ENCODE measurements around the gene LHFPL3. TPM values are rescaled to one million over a fixed set of nuclear protein-coding genes. Genes with fewer than 3 reads are reported as not detected.

LHFPL3 gene
- total RNA-seq, 4 donors from 2014 or later = not detected

DNA sequence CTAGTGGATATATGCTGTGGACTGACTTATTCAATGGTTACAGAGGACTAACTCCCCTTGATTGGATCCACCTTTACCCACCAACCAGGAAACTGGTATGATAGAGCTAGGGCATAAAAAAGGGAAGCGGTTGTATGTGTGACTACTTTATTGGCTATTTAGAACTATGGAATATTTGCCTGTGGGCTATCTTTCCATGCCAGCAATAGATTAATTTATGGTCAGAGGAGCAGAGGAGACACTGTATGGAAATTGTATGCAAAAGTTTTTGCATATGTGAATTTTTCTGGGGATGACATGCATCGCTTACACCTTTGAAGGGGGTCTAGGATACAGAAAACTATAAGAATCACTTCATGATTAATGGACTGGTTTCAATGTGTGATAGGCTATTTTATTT lies 105.7 kb downstream of the LHFPL3 start:
- WGBS = 94% methylated on average over 2 of the region's 2 CpGs

DNA sequence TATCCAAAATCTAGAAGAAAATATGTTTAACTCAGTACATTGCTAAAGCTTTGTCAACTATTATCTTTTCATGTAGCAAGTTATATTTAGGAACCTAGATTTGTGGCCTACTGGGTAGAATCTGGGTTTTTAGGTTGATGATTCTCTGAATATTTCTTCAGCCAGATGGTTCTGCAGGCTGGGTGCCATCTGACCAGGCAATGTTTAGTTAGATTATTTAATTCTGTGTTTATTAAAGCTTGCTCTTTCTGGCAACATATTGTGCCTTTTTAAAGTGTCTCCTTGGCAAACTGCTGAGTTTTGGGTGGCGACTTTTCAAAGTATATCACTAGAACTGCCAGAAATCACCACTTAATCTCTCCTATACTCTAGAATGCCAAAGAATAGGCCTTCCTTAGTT lies 114.1 kb downstream of the LHFPL3 start:
- intact Hi-C loops (cut with DNase I) = no loop called here
- H3K4me3 ChIP-seq = no peak overlapping the region
- WGBS = 58% methylated on average over 1 of the region's 1 CpG
- TF ChIP-seq, protein P1, sequence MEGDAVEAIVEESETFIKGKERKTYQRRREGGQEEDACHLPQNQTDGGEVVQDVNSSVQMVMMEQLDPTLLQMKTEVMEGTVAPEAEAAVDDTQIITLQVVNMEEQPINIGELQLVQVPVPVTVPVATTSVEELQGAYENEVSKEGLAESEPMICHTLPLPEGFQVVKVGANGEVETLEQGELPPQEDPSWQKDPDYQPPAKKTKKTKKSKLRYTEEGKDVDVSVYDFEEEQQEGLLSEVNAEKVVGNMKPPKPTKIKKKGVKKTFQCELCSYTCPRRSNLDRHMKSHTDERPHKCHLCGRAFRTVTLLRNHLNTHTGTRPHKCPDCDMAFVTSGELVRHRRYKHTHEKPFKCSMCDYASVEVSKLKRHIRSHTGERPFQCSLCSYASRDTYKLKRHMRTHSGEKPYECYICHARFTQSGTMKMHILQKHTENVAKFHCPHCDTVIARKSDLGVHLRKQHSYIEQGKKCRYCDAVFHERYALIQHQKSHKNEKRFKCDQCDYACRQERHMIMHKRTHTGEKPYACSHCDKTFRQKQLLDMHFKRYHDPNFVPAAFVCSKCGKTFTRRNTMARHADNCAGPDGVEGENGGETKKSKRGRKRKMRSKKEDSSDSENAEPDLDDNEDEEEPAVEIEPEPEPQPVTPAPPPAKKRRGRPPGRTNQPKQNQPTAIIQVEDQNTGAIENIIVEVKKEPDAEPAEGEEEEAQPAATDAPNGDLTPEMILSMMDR (IDR thresholded peaks at IDR 0.05) = no peak
- TF ChIP-seq POLR2AphosphoS5 (IDR thresholded peaks at IDR 0.05) (no peak), POLR2A (IDR thresholded peaks at IDR 0.05; ENCODE audit: low read depth) (no peak), EP300 (IDR thresholded peaks at IDR 0.05) (no peak)
- no peak for DNase-seq (ENCODE audit: extremely low spot score)
- no peaks in the 10 kb centered on the region for H3K36me3 ChIP-seq
- H3K4me1 ChIP-seq = no peaks in the 10 kb centered on the region
- no peaks in the 10 kb centered on the region for H3K27me3 ChIP-seq
- H3K9me3 ChIP-seq = no peaks in the 10 kb centered on the region
- no peak overlapping the region for H3K27ac ChIP-seq (replicated peaks in 1 of 4)

More for the DNA sequence above, 105.7 kb downstream of the LHFPL3 start:
- no peaks in the 10 kb centered on the region for H3K36me3 ChIP-seq
- H3K27me3 ChIP-seq = no peaks in the 10 kb centered on the region
- H3K4me3 ChIP-seq = no peak overlapping the region
- no peak for DNase-seq (ENCODE audit: extremely low spot score)
- H3K27ac ChIP-seq (replicated peaks in 1 of 4) = no peak overlapping the region
- H3K9me3 ChIP-seq = no peaks in the 10 kb centered on the region
- H3K4me1 ChIP-seq = no peaks in the 10 kb centered on the region
- TF ChIP-seq POLR2A (IDR thresholded peaks at IDR 0.05; ENCODE audit: low read depth) (no peak), POLR2AphosphoS5 (IDR thresholded peaks at IDR 0.05) (no peak), EP300 (IDR thresholded peaks at IDR 0.05) (no peak)
- TF ChIP-seq, protein P1 (IDR thresholded peaks at IDR 0.05) = no peak
- intact Hi-C loops (cut with DNase I) = no loop called here

DNA sequence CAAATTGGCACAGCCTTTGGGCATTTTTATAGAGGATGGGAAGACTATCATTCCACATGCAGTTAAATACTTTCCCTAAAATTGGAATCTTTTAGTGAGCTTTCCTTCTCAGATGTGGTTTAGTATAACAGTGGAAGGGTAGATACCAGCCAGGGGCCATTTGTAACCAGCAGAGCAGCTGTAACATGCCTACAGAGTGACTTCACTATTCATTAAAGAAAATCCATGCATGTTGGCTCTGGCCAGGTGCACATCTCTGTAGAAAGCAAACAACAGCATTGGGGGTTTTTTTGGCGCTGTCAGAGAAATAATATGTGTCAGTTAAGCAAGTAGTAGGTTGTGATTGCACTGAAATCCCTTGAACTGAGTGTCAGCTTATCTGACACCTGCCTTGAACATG lies 115.6 kb downstream of the LHFPL3 start:
- Histone ChIP-seq H3K4me1 (no peaks in the 10 kb centered on the region), H3K27me3 (no peaks in the 10 kb centered on the region), H3K36me3 (no peaks in the 10 kb centered on the region), H3K4me3 (no peak overlapping the region), H3K27ac (replicated peaks in 1 of 4) (no peak overlapping the region), H3K9me3 (no peaks in the 10 kb centered on the region)
- WGBS = 100% methylated on average over 1 of the region's 1 CpG
- intact Hi-C loops (cut with DNase I) = no loop called here
- no peak for TF ChIP-seq EP300 (IDR thresholded peaks at IDR 0.05)
- no peak for TF ChIP-seq POLR2A (IDR thresholded peaks at IDR 0.05; ENCODE audit: low read depth)
- no peak for TF ChIP-seq POLR2AphosphoS5 (IDR thresholded peaks at IDR 0.05)
- TF ChIP-seq, protein P1 (IDR thresholded peaks at IDR 0.05) = no peak
- DNase-seq (ENCODE audit: extremely low spot score) = no peak

DNA sequence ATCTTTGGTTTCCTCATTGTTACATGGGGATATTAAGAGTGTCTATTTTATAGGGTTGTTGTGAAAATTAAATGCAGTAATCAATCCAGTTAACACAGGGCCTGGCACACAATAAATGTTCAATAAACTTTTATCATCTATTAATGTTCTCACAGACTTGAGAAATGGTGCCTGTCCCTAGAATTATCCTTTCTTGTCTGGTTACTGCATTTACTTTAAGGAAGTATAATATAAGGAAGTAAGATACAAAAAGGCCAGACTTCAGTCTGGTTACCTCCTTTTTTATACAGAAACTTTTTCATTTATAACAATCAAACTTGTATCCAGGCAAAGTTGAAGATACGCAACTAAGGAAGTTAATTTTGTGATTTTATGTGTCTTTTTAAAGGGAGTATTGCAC lies 117.0 kb downstream of the LHFPL3 start:
- Histone ChIP-seq H3K27ac (replicated peaks in 1 of 4) (no peak overlapping the region), H3K4me3 (no peak overlapping the region), H3K36me3 (no peaks in the 10 kb centered on the region), H3K9me3 (no peaks in the 10 kb centered on the region), H3K4me1 (no peaks in the 10 kb centered on the region), H3K27me3 (no peaks in the 10 kb centered on the region)
- TF ChIP-seq POLR2A (IDR thresholded peaks at IDR 0.05; ENCODE audit: low read depth) = no peak
- no peak for TF ChIP-seq EP300 (IDR thresholded peaks at IDR 0.05)
- no peak for TF ChIP-seq POLR2AphosphoS5 (IDR thresholded peaks at IDR 0.05)
- TF ChIP-seq, protein P1 (IDR thresholded peaks at IDR 0.05) = no peak
- intact Hi-C loops (cut with DNase I) = no loop called here
- WGBS = 88% methylated on average over 1 of the region's 1 CpG
- DNase-seq (ENCODE audit: extremely low spot score) = no peak

DNA sequence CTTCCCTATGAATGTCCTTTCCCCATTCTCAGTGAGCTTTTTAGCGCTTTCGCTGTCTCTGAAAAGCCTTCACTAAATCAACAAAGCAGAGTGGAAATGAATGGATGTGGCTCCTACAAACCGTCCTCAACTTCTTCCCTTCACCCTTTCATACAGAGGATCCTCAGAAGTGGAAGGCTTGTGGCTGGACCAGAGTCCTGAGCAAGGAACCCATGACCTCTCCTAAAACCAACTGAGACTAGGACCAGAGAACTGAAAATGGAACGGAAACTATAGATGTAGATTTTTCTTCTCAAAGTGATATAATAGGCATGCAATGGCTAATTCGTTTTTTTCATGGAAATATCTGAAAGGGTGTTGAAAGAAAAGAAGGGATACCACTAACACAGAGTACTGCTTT lies 122.5 kb downstream of the LHFPL3 start:
- H3K27me3 ChIP-seq = no peaks in the 10 kb centered on the region
- no peaks in the 10 kb centered on the region for H3K4me1 ChIP-seq
- no peak for DNase-seq (ENCODE audit: extremely low spot score)
- WGBS = 71% methylated on average over 5 of the region's 5 CpGs
- no peaks in the 10 kb centered on the region for H3K9me3 ChIP-seq
- intact Hi-C loops (cut with DNase I) = no loop called here
- no peak overlapping the region for H3K4me3 ChIP-seq
- no peak overlapping the region for H3K27ac ChIP-seq (replicated peaks in 1 of 4)
- H3K36me3 ChIP-seq = no peaks in the 10 kb centered on the region
- no peak for TF ChIP-seq EP300 (IDR thresholded peaks at IDR 0.05)
- TF ChIP-seq, protein P1 (IDR thresholded peaks at IDR 0.05) = no peak
- no peak for TF ChIP-seq POLR2AphosphoS5 (IDR thresholded peaks at IDR 0.05)
- TF ChIP-seq POLR2A (IDR thresholded peaks at IDR 0.05; ENCODE audit: low read depth) = no peak

Measured in esophagus muscularis mucosa (tissue), 4 donors.